GM19395 (cell line): ENCODE data around the gene GNLY.
A peak's percentile ranks its signal among the peaks of the same experiment; 100 is the strongest.

ENCODE experiments used
- ATAC-seq: cut with Tn5 transposase; IDR thresholded peaks from one replicate; pipeline ENCODE4 v1.9.1; 2021; ENCODE audit warnings: mild to moderate bottlenecking, moderate library complexity; ENCODE audit not compliant: unreplicated experiment

Gene GNLY

DNA sequence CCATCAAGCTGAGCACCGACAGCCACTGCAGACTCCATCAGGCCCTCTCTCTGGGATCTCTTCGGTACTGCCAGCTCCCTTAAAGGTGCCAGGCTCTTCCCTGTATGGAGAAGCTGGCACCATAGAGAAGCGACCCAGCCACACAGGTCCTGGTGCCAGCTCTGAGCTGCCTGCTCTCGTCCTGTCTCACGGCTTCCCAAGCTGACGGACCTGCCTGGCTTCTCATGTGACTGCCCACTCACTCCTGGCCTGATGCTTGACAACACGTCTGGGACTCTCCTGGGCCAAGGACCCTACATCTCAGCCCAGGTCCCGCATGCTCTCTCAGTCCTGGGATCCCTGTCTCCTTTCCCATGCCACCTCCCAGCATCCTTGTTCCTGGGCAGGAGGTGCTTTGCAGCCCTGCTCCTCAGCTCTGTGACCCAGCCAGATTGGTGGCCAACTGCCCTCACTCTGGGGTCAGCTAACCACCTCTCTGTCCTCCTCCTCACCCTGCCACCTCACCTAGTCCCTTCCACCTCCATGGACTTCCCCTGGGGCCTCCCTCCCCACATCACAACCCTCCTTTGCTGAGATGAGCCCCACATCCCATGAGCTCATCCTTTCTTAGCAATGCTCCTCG is 47.2 kb downstream of the GNLY start:
- no peak for ATAC-seq

DNA sequence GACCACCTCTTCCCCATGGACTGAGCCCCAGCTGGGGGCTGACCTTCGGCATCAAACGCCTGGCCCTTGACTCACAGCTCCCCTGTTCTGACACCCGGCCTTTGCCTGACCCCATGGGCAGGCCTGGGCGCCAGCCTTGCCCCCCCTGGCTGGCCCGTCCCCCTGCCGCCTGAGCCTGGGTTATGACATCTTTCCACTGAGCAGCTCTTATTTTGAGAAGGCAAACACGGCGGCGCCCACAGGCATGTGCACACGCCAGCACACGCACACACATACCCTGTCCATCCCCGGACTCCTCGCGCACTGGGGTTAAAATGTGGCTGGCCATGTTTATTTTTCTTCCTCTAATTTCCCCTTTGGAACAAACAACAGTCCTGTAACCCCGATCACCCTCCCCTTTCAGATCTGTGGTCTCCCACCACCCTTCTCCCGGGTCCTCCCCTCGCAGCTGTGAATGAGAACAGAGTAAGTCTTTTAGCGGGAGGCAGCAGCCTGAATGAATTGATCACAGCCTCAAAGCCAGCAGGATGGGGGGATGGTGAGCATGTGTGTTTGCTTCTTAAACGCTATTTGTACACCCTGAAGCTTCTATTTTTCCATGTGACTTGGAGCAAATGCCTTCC is 47.8 kb downstream of the GNLY start:
- ATAC-seq: no peak

DNA sequence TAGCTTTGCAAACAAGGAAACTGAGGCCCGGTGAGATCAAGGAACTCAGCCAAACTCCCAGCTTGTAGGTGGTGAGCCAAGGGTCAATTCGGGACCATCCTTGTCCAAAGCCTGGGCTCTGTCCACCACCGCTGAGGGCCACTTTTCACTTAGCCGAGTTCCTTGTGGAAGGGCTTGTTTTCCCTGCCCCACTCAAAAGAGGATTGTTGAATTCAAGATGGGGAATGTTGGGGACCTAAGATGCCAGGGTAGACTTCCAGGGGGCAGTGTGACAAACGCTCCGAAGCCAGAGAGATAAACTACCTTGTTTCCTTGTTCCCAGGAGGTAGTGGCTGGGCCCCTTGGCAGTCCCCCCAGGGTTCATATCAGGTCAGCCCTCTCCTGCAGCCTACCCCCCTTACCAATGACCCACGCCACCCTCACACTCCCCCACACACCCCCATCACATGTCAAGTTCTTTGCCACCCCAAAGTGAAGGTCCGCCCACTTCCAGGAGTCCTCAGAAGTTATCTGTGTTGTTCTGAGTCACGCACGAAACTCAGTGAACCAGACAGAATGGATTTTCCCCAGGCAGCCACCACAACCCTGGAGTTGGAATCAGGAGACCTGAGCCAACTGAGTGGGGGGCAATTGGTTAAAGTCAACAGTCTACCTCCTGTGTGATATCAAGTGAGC is 49.3 kb downstream of the GNLY start:
- ATAC-seq: no peak

DNA sequence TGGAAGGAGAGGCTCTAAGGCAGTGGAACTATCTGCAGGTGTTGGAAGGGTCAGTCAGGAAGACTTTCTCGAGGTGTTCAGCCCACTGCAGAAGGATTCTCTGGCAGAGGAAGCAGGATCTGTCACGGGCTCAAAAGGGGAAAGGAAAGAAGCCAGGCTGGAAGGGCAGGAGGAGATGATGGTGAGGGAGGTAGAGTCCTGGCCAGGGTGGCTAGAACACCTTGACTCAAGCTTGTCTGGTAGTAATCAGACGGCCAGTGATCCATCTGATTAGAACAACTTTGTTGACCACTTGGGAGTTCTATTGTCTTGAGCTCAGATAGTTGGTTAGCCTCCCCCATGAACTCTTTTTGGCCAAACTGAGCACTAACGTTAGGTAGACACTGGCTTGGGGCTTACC is 49.9 kb downstream of the GNLY start:
- ATAC-seq: no peak

DNA sequence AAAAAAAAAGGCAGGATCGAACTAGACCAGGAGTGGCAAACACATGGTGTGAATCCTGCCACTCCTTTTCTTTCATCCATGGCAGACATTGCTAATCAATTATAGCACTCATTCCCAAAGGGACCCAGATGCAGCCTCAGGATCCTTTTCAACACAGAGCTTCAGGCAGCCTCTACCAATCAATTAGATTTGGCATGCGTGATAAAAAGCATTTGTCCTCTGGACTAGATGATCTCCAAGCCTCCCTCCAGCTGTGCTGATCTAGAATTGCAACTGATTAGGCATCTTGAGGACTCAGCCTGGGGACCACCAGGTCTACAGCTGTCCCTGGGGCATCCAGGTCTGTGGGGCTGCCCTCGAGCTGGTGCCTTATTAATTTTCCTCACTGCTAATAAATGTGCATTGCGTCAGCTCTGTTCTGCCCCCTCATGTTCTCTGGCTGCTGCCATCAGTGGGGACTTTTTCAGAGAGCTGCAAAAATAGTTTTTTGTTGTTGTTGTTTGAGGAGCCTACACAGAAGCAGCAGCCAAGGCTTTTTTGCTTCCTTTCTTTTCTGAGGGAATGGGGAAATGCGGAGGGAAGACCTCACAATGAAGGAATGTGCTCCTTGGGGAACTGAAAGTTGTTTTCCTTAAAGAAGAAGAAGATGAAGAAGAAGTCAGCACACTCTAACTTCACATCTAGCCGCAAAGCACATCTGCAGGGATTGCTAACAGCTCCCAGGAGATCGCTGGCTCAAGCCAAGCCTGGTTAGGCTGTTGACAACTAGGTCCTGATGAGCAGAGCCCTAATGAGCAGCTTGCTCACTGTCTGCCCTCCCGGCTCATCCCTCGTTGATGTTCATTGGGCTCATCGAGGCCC is 50.8 kb downstream of the GNLY start:
- no peak for ATAC-seq

DNA sequence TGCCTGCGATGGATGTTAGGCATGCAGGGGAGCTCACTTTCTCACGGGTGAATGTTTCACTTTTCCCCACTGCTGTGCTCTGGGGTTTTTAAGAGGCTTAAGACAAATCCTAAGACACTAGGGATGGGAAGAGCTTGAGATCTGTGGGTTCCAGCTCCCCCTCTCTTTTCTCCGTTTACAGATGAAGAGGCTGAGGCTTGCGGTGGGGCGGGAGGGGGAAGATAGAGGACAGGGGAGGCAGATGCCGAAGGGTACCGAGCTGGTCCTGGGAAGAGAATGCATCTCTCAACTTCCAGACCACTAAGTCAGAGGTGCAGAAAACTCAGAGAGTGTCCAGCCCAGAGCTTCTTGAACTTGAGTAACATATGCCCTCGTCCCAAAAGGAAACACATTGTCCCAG is 51.5 kb downstream of the GNLY start:
- ATAC-seq: no peak

DNA sequence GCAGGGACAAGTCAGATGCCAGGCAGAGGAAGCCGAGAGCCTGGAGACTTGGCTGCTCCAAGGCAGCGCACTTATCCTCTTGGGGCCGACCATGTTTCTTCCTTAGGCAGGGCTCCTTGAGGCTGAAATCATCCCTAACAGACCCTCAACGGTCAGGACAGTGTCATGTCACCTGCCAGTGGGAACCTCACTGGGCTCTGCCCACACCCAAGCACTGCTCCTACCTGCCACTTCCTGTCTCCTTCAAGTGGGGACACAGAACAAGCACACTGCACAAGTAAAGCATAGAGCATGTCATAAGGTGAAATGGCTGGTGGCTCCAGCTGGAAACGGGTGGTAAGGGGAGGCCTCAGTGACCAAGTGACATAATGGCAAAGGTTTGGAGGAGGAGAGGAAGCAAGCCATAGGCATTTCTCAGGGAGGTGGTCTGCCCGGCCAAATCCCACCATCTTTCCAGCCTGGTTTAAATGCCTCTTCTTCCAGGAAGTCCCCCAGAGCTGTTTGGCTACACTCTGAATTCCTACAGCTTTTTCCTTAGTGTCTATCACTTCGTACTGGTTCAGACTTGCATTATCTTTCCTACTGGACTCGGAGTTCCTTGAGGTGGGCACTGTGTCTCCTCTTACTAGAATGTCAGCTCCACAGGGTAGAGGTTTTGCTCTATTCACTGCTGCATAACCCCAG is 52.3 kb downstream of the GNLY start:
- no peak for ATAC-seq

DNA sequence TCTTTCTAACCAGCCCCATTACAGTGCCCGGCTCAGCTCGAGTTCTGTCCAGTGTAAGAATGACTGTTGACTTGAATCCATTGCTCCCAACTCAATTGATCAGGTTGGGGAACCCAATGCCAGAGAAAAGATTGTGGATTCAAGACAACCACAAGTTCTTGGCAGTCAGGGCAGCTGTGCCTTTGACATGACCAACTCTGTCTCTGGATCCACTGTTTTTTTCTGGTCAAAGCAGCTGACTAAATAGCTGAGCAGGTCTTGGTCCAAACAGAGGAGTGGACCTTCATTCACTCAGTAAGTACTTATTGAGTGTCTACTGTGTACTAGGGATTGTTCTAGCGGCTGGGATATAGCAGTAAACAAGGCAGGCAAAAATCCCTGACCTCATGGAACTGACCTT is 53.3 kb downstream of the GNLY start:
- no peak for ATAC-seq

DNA sequence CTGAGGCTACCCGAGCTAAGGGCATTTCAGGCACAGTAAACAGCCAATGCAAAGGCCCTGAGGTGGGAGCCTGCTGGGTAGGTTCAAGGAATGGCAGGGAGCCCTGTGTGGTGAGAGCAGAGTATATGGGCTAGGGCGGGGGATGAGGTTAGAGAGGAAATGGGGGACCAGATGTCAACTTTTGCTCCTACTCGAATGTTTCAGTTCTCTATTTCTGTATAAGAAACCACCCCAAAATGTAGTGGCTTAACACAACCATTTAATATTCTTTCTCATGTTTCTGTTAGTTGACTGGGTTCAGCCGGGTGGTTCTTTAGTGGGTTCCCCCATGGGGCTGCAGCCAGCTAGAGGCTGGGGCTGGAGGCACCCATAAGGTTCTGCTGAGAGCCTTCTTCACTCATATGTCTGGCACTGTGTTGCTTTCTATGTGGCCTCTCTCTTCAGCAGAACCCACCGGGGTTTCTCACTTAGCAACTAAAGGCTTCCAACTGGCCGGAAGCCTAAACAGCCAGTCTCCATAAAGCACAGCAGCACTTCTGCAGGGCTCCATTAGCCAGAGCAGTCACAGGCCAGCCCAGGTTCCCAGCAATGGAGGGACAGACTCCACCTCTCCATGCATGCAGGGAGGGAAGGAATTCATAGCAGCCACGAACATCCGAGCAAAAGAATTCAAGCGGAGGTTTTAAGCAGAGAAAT is 54.0 kb downstream of the GNLY start:
- ATAC-seq: peak; percentile 88
